A549 (cell line): Measurements from ENCODE around the gene SART3. TPM values are rescaled to one million over a fixed set of nuclear protein-coding genes. Genes with fewer than 3 reads are reported as not detected.

Experiments
- ATAC-seq, 2 experiments: fragments of 200-7000 bp in 1 of 2; fragments of >200 bp in 1 of 2; cut with Nextera tagmentation in 1 of 2; cut with Tn5 transposase in 1 of 2; 3 replicates each; pipeline versions ENCODE4 v1.8.0 to v1.9.1; 2018 to 2020; ENCODE audit warnings: mild to moderate bottlenecking in 1 of 2, moderate library complexity in 1 of 2
- CTCF ChIA-PET: fragments of 300-600 bp; sonication (Branson Sonifier 250); formaldehyde crosslinking; extraction: SDS; loops from one replicate; lab custom pipeline; 2021; ENCODE audit warnings: antibody characterized with exemption, inconsistent platforms; lab: Yijun Ruan, JAX
- POLR2A ChIA-PET: fragments of 350-600 bp; formaldehyde crosslinking; extraction: SDS; loops from one replicate; lab custom pipeline; 2021; ENCODE audit warnings: antibody characterized with exemption, inconsistent platforms; lab: Yijun Ruan, JAX
- DNase-seq, 2 experiments: peaks; one replicate each; pipeline versions ENCODE4 v3.0.0 to v3.0.0-alpha.2; 2011 to 2016; ENCODE audit warnings: low read depth in 1 of 2, low spot score in 1 of 2
- FAIRE-seq: peaks from 2 replicates; lab custom pipeline; 2011; peaks lifted over from hg19 to GRCh38; lab: Jason Lieb, UNC
- H3K27ac ChIP-seq, 2 experiments: fragments of >200 bp; sonication (Bioruptor Twin); formaldehyde crosslinking; 3 replicates each; pipeline ENCODE4 v1.5.1; 2016 to 2017
- H3K4me1 ChIP-seq: fragments of >200 bp; sonication (Bioruptor Twin); formaldehyde crosslinking; 3 replicates; pipeline ENCODE4 v1.6.1; 2016
- H3K4me2 ChIP-seq: fragments of >200 bp; sonication (Bioruptor Twin); formaldehyde crosslinking; 3 replicates; pipeline ENCODE4 v1.6.1; 2016
- H3K4me3 ChIP-seq: fragments of >200 bp; sonication (Bioruptor Twin); formaldehyde crosslinking; 3 replicates; pipeline ENCODE4 v1.5.1; 2016
- H3K9me3 ChIP-seq: fragments of >200 bp; sonication (Bioruptor Twin); formaldehyde crosslinking; 3 replicates; pipeline ENCODE4 v1.6.1; 2016
- CBX2 ChIP-seq: fragments of 200-600 bp; sonication (generic); IDR thresholded peaks from 2 replicates; pipeline ENCODE4 v1.6.1; 2016; ENCODE audit warnings: low read depth, mild to moderate bottlenecking, borderline replicate concordance
- CEBPB ChIP-seq, 2 experiments: fragments of >200 bp in 1 of 2; sonication (Bioruptor Twin) in 1 of 2; formaldehyde crosslinking in 1 of 2; IDR thresholded peaks; 2 replicates each; pipeline ENCODE4 v1.6.1; 2012 to 2016
- CHD4 ChIP-seq: fragments of 200-600 bp; sonication (generic); IDR thresholded peaks from 2 replicates; pipeline ENCODE4 v1.6.1; 2016; ENCODE audit warnings: antibody characterized with exemption, mild to moderate bottlenecking, borderline replicate concordance
- E2F6 ChIP-seq: IDR thresholded peaks from 2 replicates; pipeline ENCODE4 v1.6.1; 2012; ENCODE audit warnings: low read depth, borderline replicate concordance
- EHF ChIP-seq: fragments of 250-450 bp; sonication (Bioruptor Pico); IDR thresholded peaks from 2 replicates; pipeline ENCODE4 v1.5.0; 2020; ENCODE audit warnings: mild to moderate bottlenecking
- EP300 ChIP-seq, 2 experiments: fragments of >200 bp; sonication (Bioruptor Twin); formaldehyde crosslinking; IDR thresholded peaks; 2 replicates in 1 of 2; 3 replicates in 1 of 2; pipeline ENCODE4 v1.6.1; 2016 to 2017
- FOSL2 ChIP-seq, 2 experiments: fragments of 450-650 bp in 1 of 2; fragments of >200 bp in 1 of 2; sonication (Bioruptor Twin) in 1 of 2; formaldehyde crosslinking; IDR thresholded peaks; 2 replicates each; pipeline versions ENCODE4 v1.5.0 to v1.6.1; 2016 to 2020; ENCODE audit warnings: mild to moderate bottlenecking in 1 of 2, moderate library complexity in 1 of 2
- FOXS1 ChIP-seq: fragments of 250-450 bp; sonication (Bioruptor Pico); IDR thresholded peaks from 2 replicates; pipeline ENCODE4 v1.5.0; 2020; ENCODE audit warnings: mild to moderate bottlenecking, moderate library complexity
- HEYL ChIP-seq: fragments of 250-450 bp; sonication (Bioruptor Pico); IDR thresholded peaks from 2 replicates; pipeline ENCODE4 v1.8.0; 2021; ENCODE audit warnings: mild to moderate bottlenecking, moderate library complexity
- HOXA7 ChIP-seq: fragments of 250-450 bp; sonication (Bioruptor Pico); IDR thresholded peaks from 2 replicates; pipeline ENCODE4 v1.5.0; 2020; ENCODE audit warnings: mild to moderate bottlenecking, moderate library complexity
- HOXB13 ChIP-seq: fragments of 250-450 bp; sonication (Bioruptor Pico); IDR thresholded peaks from 2 replicates; pipeline ENCODE4 v1.5.0; 2020; ENCODE audit warnings: low read depth, mild to moderate bottlenecking, moderate library complexity
- HOXB5 ChIP-seq: fragments of 250-450 bp; sonication (Bioruptor Pico); IDR thresholded peaks from 2 replicates; pipeline ENCODE4 v1.5.0; 2020; ENCODE audit warnings: mild to moderate bottlenecking, moderate library complexity
- JUN ChIP-seq, 2 experiments: fragments of >200 bp; sonication (Bioruptor Twin); formaldehyde crosslinking; IDR thresholded peaks; 2 replicates in 1 of 2; 3 replicates in 1 of 2; pipeline ENCODE4 v1.6.1; 2016 to 2017
- KDM5A ChIP-seq: fragments of 200-600 bp; sonication (generic); IDR thresholded peaks from 2 replicates; pipeline ENCODE4 v1.6.1; 2016; ENCODE audit warnings: antibody characterized with exemption, mild to moderate bottlenecking
- POLR2AphosphoS2 ChIP-seq: conservative IDR thresholded peaks from 2 replicates; pipeline ENCODE4 v1.6.1; 2012; ENCODE audit warnings: low read length, improper control_type of control experiment, inconsistent platforms
- RAD21 ChIP-seq, 2 experiments: fragments of >200 bp in 1 of 2; sonication (Bioruptor Twin) in 1 of 2; formaldehyde crosslinking in 1 of 2; IDR thresholded peaks in 1 of 2; conservative IDR thresholded peaks in 1 of 2; 2 replicates in 1 of 2; 3 replicates in 1 of 2; pipeline ENCODE4 v1.6.1; 2012 to 2018; ENCODE audit warnings: inconsistent platforms in 1 of 2
- RCOR1 ChIP-seq: fragments of 150-350 bp; IDR thresholded peaks from 2 replicates; pipeline ENCODE4 v1.6.1; 2014; ENCODE audit warnings: antibody characterized with exemption, low read length, low read depth
- RNF2 ChIP-seq: fragments of 200-600 bp; sonication (generic); IDR thresholded peaks from 2 replicates; pipeline ENCODE4 v1.6.1; 2016; ENCODE audit warnings: low read depth, mild to moderate bottlenecking, antibody characterized with exemption, moderate library complexity, borderline replicate concordance
- SMC3 ChIP-seq: fragments of >200 bp; sonication (Bioruptor Twin); formaldehyde crosslinking; IDR thresholded peaks from 3 replicates; pipeline ENCODE4 v1.6.1; 2018; ENCODE audit warnings: inconsistent platforms
- TFCP2L1 ChIP-seq: fragments of 250-450 bp; sonication (Bioruptor Pico); IDR thresholded peaks from 2 replicates; pipeline ENCODE4 v1.5.0; 2021; ENCODE audit warnings: mild to moderate bottlenecking
- TP53 ChIP-seq: fragments of 250-450 bp; sonication (Bioruptor Pico); IDR thresholded peaks from 2 replicates; pipeline ENCODE4 v1.5.0; 2021; ENCODE audit warnings: mild to moderate bottlenecking, moderate library complexity
- USF2 ChIP-seq: fragments of 450-650 bp; IDR thresholded peaks from 2 replicates; pipeline ENCODE4 v1.6.1; 2014; ENCODE audit warnings: antibody characterized with exemption
- WGBS: methylation state at CpG from one replicate; pipeline ENCODE4 v1.1.6; 2017; ENCODE audit errors: missing lambda C conversion rate; 5-methylcytosine and 5-hydroxymethylcytosine counted together
- polyA plus RNA-seq, 4 experiments: library from polyadenylated mRNA; depleted of rRNA in 3 of 4; stranded (reverse); fragments of >200 nt; fragmentation: RNase III in 1 of 4; extraction: RNeasy Plus Mini Kit Qiagen cat#74134 plus additional on column Dnase treatment in 1 of 4; gene quantifications; 2 replicates in 3 of 4; 3 replicates in 1 of 4; pipeline ENCODE4 v1.2.3, GENCODE V29; 2011 to 2017
- TF ChIP-seq, protein P1 (sequence below): IDR thresholded peaks from 2 replicates; pipeline ENCODE4 v1.6.1; 2012

The SART3 gene
- polyA plus RNA-seq, 2 of the 4 experiments (the other 2 are of a cell fraction): 52.7 to 77.2 TPM

DNA sequence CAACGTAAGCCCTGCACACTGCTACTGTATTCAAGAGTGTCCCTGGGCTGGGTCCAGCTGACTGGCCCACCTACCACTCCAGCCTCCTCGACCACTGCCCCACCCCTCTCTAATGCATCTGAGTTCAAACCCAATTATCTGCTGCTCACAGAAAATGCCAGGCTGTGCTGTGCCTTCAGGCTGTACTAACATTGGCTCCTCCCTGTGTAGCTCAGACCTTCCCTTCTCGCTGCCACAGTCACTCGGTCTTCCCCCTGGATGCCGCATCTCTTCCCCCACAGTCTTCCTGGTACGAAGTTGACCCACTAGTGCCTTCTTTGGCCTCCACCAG is 33.8 kb downstream of the SART3 start:
- DNase-seq: no peak
- TF ChIP-seq FOXS1 (CRISPR knock-in tag) (no peak), KDM5A (no peak), POLR2AphosphoS2 (no peak), FOSL2 (IDR thresholded peaks at IDR 0.05) (no peak), FOSL2 (CRISPR knock-in tag; IDR thresholded peaks at IDR 0.05) (no peak), TP53 (CRISPR knock-in tag) (no peak), EP300 (IDR thresholded peaks at IDR 0.05) (no peak), HOXA7 (CRISPR knock-in tag) (no peak), HOXB5 (CRISPR knock-in tag) (no peak), E2F6 (no peak), CHD4 (no peak), RNF2 (no peak), CBX2 (no peak), HOXB13 (CRISPR knock-in tag) (no peak), USF2 (no peak), EHF (CRISPR knock-in tag) (no peak), RAD21 (conservative IDR thresholded peaks at IDR 0.05 in 1 of 2, IDR thresholded peaks at IDR 0.05 in 1 of 2) (no peak), RCOR1 (no peak), HEYL (CRISPR knock-in tag) (no peak), SMC3 (no peak)
- TF ChIP-seq, protein P1, sequence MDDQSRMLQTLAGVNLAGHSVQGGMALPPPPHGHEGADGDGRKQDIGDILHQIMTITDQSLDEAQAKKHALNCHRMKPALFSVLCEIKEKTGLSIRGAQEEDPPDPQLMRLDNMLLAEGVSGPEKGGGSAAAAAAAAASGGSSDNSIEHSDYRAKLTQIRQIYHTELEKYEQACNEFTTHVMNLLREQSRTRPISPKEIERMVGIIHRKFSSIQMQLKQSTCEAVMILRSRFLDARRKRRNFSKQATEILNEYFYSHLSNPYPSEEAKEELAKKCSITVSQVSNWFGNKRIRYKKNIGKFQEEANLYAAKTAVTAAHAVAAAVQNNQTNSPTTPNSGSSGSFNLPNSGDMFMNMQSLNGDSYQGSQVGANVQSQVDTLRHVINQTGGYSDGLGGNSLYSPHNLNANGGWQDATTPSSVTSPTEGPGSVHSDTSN: no peak
- ATAC-seq: no peak
- CTCF ChIA-PET: interaction anchor here (0.6 to 2.2 kb wide), 4 partner anchors 10 to 85 kb away, joined by 3 to 8 read pairs (median 4); partner anchors contain the start of gene FICD
- whole genome bisulfite sequencing: 90% methylated on average over 6 of the region's 6 CpGs
- no peaks in the 10 kb centered on the region for H3K9me3 ChIP-seq
- POLR2A ChIA-PET: no interaction called here
- no peak overlapping the region for H3K4me3 ChIP-seq
- no peak overlapping the region for H3K4me2 ChIP-seq
- no peak for FAIRE-seq
- H3K4me1 ChIP-seq: no peaks in the 10 kb centered on the region
- H3K27ac ChIP-seq: no peak overlapping the region

- Histone ChIP-seq H3K4me2 (no peak overlapping the region), H3K4me1 (no peaks in the 10 kb centered on the region), H3K4me3 (no peak overlapping the region), H3K27ac (no peak overlapping the region), H3K9me3 (no peaks in the 10 kb centered on the region)
- 93% methylated on average over 10 of the region's 10 CpGs for WGBS
- ATAC-seq (peak in 1 of 2 experiments; percentile 63; a peak in 4 of 6 replicates), FAIRE-seq (no peak), DNase-seq (no peak)
- ChIA-PET POLR2A (no interaction called here), CTCF (interaction anchor here (0.6 to 2.2 kb wide), 4 partner anchors 10 to 86 kb away, joined by 3 to 8 read pairs (median 4); partner anchors contain the start of gene FICD)
- TF ChIP-seq HOXB5 (CRISPR knock-in tag) (no peak), KDM5A (no peak), RCOR1 (no peak), HOXB13 (CRISPR knock-in tag) (no peak), JUN (IDR thresholded peaks at IDR 0.05) (no peak), CEBPB (IDR thresholded peaks at IDR 0.05) (no peak), TFCP2L1 (no peak)
These were observed 34.3 kb downstream of the SART3 start for GRCh38 chr12:108526482-108527165.
